Mesendoderm (in vitro differentiated cells): ENCODE results near the gene ADGRV1.
"Not testable (repeated sequence)": the region's sequence is repeated elsewhere in the genome, so short reads cannot be mapped to it uniquely, and the experiment has no call there.

ENCODE experiments used
- DNase-seq: peaks from one replicate; pipeline ENCODE4 v3.0.0; 2013
- H2AK5ac ChIP-seq: 2 replicates; pipeline ENCODE4 v1.6.1; 2013; ENCODE audit warnings: low read length, inconsistent platforms
- H2BK120ac ChIP-seq: 2 replicates; pipeline ENCODE4 v1.6.1; 2013; ENCODE audit warnings: low read depth, mild to moderate bottlenecking, low read length, moderate library complexity, mixed read lengths
- H2BK15ac ChIP-seq: replicated peaks from 2 replicates; pipeline ENCODE4 v1.6.1; 2013; ENCODE audit warnings: low read depth, mild to moderate bottlenecking, moderate library complexity
- H2BK5ac ChIP-seq: 2 replicates; pipeline ENCODE4 v1.6.1; 2013; ENCODE audit warnings: low read length, inconsistent platforms
- H3K18ac ChIP-seq: 2 replicates; pipeline ENCODE4 v1.6.1; 2013; ENCODE audit warnings: mild to moderate bottlenecking, low read length, mixed read lengths
- H3K23ac ChIP-seq: one replicate; pipeline ENCODE4 v1.6.1; 2013; ENCODE audit warnings: low read length
- H3K27ac ChIP-seq: 2 replicates; pipeline ENCODE4 v1.5.1; 2013; ENCODE audit warnings: low read depth, mild to moderate bottlenecking, inconsistent platforms, low read length, moderate library complexity
- H3K27me3 ChIP-seq: 2 replicates; pipeline ENCODE4 v1.6.1; 2013; ENCODE audit warnings: low read length, control low read depth, mild to moderate bottlenecking, inconsistent platforms; ENCODE audit not compliant: insufficient read depth, poor library complexity
- H3K36me3 ChIP-seq: 2 replicates; pipeline ENCODE4 v1.6.1; 2013; ENCODE audit warnings: low read length, inconsistent platforms; ENCODE audit not compliant: control insufficient read depth, insufficient read depth
- H3K4ac ChIP-seq: one replicate; pipeline ENCODE4 v1.6.1; 2013; ENCODE audit warnings: low read depth, mild to moderate bottlenecking, low read length, moderate library complexity
- H3K4me1 ChIP-seq: 2 replicates; pipeline ENCODE4 v1.6.1; 2013; ENCODE audit warnings: low read depth, low read length, inconsistent platforms; ENCODE audit not compliant: control insufficient read depth
- H3K4me2 ChIP-seq: 2 replicates; pipeline ENCODE4 v1.6.1; 2013; ENCODE audit warnings: low read length
- H3K4me3 ChIP-seq: 2 replicates; pipeline ENCODE4 v1.5.1; 2013; ENCODE audit warnings: mild to moderate bottlenecking, low read length
- H3K56ac ChIP-seq: one replicate; pipeline ENCODE4 v1.6.1; 2013; ENCODE audit warnings: low read length
- H3K79me1 ChIP-seq: 2 replicates; pipeline ENCODE4 v1.6.1; 2013; ENCODE audit warnings: low read length, inconsistent platforms
- H3K79me2 ChIP-seq: 2 replicates; pipeline ENCODE4 v1.6.1; 2013; ENCODE audit warnings: mild to moderate bottlenecking, low read length; ENCODE audit not compliant: control insufficient read depth, insufficient read depth
- H3K9ac ChIP-seq: 2 replicates; pipeline ENCODE4 v1.6.1; 2013; ENCODE audit warnings: low read length, inconsistent platforms
- H4K5ac ChIP-seq: one replicate; pipeline ENCODE4 v1.6.1; 2013; ENCODE audit warnings: low read length
- H4K8ac ChIP-seq: one replicate; pipeline ENCODE4 v1.6.1; 2013; ENCODE audit warnings: low read depth, mild to moderate bottlenecking, control low read depth, low read length, moderate library complexity
- WGBS: extraction: QIAGEN DNeasy Blood & Tissue Kit; methylation state at CpG from one replicate; pipeline ENCODE4 v1.1.7; 2013; ENCODE audit warnings: low lambda C conversion rate, missing lambda C conversion rate; ENCODE audit not compliant: insufficient coverage; ENCODE audit errors: extremely low coverage; 5-methylcytosine and 5-hydroxymethylcytosine counted together

ADGRV1 gene

DNA sequence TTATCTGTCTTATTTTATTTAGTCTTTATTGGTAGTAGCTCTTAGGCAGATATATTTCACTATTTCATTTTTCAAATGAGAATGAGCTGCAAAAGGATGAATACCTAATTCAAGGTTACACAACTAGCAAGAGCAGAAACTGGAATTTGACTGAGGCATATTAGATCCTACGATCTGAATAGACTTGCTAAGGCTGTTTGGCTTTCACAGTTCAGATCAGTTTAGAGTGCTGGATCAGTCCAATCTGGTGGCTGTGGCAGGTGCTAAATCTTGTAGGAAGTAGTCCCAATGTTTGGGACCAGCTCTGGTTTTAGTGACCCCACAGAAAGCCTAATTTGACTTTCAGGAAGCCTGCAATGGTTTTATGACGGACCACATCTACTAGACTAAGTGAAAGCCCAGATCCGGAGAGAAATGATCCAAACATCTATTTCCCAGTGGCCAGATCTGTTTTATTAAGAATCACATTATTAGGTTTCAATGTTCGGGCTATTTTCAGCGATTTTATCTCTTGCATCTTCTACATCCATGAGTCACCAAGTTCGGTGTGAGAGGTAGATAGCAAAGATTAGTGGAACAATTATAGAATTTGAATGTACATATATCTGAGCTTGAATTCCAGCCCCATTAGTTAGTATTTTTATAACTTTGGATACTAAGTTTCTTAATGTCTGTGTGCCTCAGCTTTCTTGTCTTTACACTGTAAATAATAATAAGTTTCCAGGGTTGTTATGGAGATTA is 359.5 kb downstream of the ADGRV1 start:
- Histone ChIP-seq H3K27ac (no peak overlapping the region), H3K79me2 (no peaks in the 10 kb centered on the region), H3K56ac (no peak overlapping the region), H2BK120ac (no peak overlapping the region), H2BK15ac (peak overlapping the region; percentile 27), H3K4ac (no peak overlapping the region), H3K4me1 (peaks cover 3% of the 10 kb centered on the region), H3K27me3 (no peaks in the 10 kb centered on the region), H3K79me1 (no peaks in the 10 kb centered on the region), H4K8ac (no peak overlapping the region), H3K4me2 (no peak overlapping the region), H3K9ac (no peak overlapping the region), H3K4me3 (no peak overlapping the region), H3K18ac (no peak overlapping the region), H3K23ac (no peak overlapping the region), H2BK5ac (no peak overlapping the region), H4K5ac (no peak overlapping the region), H3K36me3 (no peaks in the 10 kb centered on the region), H2AK5ac (no peak overlapping the region)
- WGBS: no CpG with 5 or more reads among the region's 6 CpGs
- DNase-seq: no peak

DNA sequence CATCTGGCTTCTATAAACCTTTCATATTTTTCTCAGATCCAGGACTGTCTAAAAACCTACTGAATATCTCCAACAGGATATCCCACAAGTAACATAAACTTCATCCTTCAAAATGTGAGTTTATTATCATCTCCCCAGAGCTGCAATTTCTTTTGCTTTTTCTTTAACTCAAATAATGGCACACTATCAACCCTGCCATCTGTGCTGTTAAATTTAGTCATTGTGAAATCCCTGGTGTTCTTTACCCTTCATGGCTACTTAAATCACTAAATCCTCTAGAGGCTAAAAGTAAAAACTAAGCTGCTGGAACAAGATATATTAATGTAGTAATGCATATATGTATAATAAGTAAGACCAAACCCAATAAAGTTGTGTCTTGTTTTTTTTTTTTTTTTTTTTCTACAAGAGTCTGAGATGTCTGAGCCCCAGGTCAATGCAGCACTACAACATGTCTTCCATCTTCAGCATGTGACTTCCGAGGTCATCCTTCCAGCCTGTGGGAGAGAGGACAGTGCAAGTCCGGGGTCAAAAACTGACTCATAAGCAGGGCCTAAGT is 362.9 kb downstream of the ADGRV1 start:
- Histone ChIP-seq H3K36me3 (no peaks in the 10 kb centered on the region), H3K27ac (no peak overlapping the region), H3K9ac (no peak overlapping the region), H3K4ac (no peak overlapping the region), H3K56ac (no peak overlapping the region), H3K4me3 (no peak overlapping the region), H2BK5ac (no peak overlapping the region), H4K8ac (no peak overlapping the region), H2BK15ac (no peak overlapping the region), H3K79me1 (no peaks in the 10 kb centered on the region), H3K79me2 (no peaks in the 10 kb centered on the region), H3K4me2 (no peak overlapping the region), H3K27me3 (no peaks in the 10 kb centered on the region), H2AK5ac (no peak overlapping the region), H3K23ac (no peak overlapping the region), H2BK120ac (no peak overlapping the region), H4K5ac (no peak overlapping the region), H3K4me1 (no peaks in the 10 kb centered on the region), H3K18ac (no peak overlapping the region)
- DNase-seq: no peak
- WGBS: no CpG with 5 or more reads among the region's 2 CpGs

DNA sequence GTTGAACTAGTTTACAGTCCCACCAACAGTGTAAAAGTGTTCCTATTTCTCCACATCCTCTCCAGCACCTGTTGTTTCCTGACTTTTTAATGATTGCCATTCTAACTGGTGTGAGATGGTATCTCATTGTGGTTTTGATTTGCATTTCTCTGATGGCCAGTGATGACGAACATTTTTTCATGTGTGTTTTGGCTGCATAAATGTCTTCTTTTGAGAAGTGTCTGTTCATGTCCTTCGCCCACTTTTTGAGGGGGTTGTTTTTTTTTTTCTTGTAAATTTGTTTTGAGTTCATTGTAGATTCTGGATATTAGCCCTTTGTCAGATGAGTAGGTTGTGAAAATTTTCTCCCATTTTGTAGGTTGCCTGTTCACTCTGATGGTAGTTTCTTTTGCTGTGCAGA is 365.6 kb downstream of the ADGRV1 start:
- H3K23ac ChIP-seq, H3K18ac ChIP-seq: not testable (repeated sequence)
- no CpG with 5 or more reads among the region's 2 CpGs for WGBS

DNA sequence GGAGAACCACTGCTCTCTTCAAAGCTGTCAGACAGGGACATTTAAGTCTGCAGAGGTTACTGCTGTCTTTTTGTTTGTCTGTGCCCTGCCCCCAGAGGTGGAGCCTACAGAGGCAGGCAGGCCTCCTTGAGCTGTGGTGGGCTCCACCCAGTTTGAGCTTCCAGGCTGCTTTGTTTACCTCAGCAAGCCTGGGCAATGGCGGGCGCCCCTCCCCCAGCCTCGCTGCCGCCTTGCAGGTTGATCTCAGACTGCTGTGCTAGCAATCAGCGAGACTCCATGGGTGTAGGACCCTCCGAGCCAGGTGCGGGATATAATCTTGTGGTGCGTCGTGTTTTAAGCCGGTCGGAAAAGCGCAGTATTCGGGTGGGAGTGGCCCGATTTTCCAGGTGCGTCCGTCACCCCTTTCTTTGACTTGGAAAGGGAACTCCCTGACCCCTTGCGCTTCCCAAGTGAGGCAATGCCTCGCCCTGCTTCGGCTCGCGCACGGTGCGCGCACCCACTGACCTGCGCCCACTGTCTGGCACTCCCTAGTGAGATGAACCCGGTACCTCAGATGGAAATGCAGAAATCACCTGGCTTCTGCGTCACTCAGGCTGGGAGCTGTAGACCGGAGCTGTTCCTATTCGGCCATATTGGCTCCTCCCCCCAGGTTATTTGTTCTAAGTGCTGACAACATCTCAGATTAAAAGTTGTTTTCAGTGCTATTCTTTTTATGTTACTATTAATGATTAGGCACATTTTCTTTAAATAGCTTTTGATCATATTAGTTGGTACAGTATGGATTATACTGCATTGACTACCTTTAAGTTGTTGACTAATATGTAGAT is 370.6 kb downstream of the ADGRV1 start:
- not testable (repeated sequence) for H2BK15ac ChIP-seq, H3K4me2 ChIP-seq, H3K23ac ChIP-seq, H4K8ac ChIP-seq, H2BK120ac ChIP-seq, H3K79me1 ChIP-seq, H3K4me1 ChIP-seq, H3K4me3 ChIP-seq, H3K36me3 ChIP-seq, H3K56ac ChIP-seq, H2AK5ac ChIP-seq, DNase-seq, H3K27me3 ChIP-seq, H3K27ac ChIP-seq, H3K4ac ChIP-seq, H3K9ac ChIP-seq, H3K79me2 ChIP-seq, H3K18ac ChIP-seq, H4K5ac ChIP-seq, H2BK5ac ChIP-seq
- no CpG with 5 or more reads among the region's 29 CpGs for WGBS

More for the DNA sequence above, 365.6 kb downstream of the ADGRV1 start:
- H2BK5ac ChIP-seq, H4K5ac ChIP-seq, H3K36me3 ChIP-seq, H3K4me2 ChIP-seq, H2BK120ac ChIP-seq, H3K4me1 ChIP-seq, DNase-seq, H3K4ac ChIP-seq, H3K4me3 ChIP-seq, H2BK15ac ChIP-seq, H3K79me2 ChIP-seq, H3K9ac ChIP-seq, H3K79me1 ChIP-seq, H3K27ac ChIP-seq, H3K27me3 ChIP-seq, H2AK5ac ChIP-seq, H4K8ac ChIP-seq, H3K56ac ChIP-seq: not testable (repeated sequence)

DNA sequence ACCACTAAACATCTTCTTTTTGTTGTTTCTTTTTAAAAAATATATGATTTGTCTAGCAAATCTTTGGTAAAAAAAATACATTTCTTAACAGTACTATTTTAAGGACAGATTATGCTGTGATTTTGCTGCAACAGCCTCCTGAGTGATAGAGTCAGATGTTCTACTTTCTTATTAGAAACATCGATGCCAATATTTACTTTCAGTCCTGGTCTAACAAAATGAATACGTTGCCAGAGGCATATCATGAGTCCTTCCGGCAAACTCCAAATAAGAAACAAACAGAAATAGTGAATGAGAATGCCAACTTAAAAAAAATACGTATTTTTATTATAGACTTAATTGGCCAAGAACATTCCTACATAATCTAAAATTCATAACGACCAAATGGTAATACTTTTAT is 371.5 kb downstream of the ADGRV1 start:
- H2BK5ac ChIP-seq: no peak overlapping the region
- H3K4ac ChIP-seq: no peak overlapping the region
- H3K79me2 ChIP-seq: no peaks in the 10 kb centered on the region
- no peak overlapping the region for H3K23ac ChIP-seq
- H3K4me1 ChIP-seq: no peaks in the 10 kb centered on the region
- no CpG with 5 or more reads among the region's 5 CpGs for WGBS
- H2BK120ac ChIP-seq: no peak overlapping the region
- DNase-seq: no peak
- H3K79me1 ChIP-seq: no peaks in the 10 kb centered on the region
- no peak overlapping the region for H3K56ac ChIP-seq
- H3K27me3 ChIP-seq: no peaks in the 10 kb centered on the region
- H3K4me2 ChIP-seq: no peak overlapping the region
- H2BK15ac ChIP-seq: no peak overlapping the region
- no peak overlapping the region for H3K4me3 ChIP-seq
- no peak overlapping the region for H3K18ac ChIP-seq
- H3K27ac ChIP-seq: no peak overlapping the region
- no peak overlapping the region for H3K9ac ChIP-seq
- H4K8ac ChIP-seq: no peak overlapping the region
- H4K5ac ChIP-seq: no peak overlapping the region
- no peak overlapping the region for H2AK5ac ChIP-seq
- H3K36me3 ChIP-seq: no peaks in the 10 kb centered on the region
